H1 (cell line): ENCODE results near the gene ZFAND4. TPM values are rescaled to one million over a fixed set of nuclear protein-coding genes. Genes with fewer than 3 reads are reported as not detected.

ENCODE experiments used
- CTCF ChIA-PET: fragments of 300-600 bp; sonication (Branson Sonifier 250); formaldehyde crosslinking; loops from one replicate; lab custom pipeline; 2021; ENCODE audit not compliant: partially characterized antibody; lab: Charles Lee
- POLR2A ChIA-PET: fragments of 300-600 bp; sonication (Branson Sonifier 250); formaldehyde crosslinking; loops from one replicate; lab custom pipeline; 2021; ENCODE audit warnings: inconsistent platforms; ENCODE audit not compliant: partially characterized antibody; lab: Charles Lee
- DNase-seq, 2 experiments: peaks; one replicate each; pipeline versions ENCODE4 v3.0.0 to v3.0.0-alpha.2; 2010 to 2022; ENCODE audit warnings: low spot score in 2 of 2, low read depth in 1 of 2, mixed read lengths in 1 of 2
- FAIRE-seq: peaks from 2 replicates; lab custom pipeline; 2011; peaks lifted over from hg19 to GRCh38; lab: Jason Lieb, UNC
- H2AFZ ChIP-seq: 2 replicates; pipeline ENCODE4 v1.8.1; 2012; ENCODE audit warnings: low read length, inconsistent platforms
- H2AK5ac ChIP-seq: 2 replicates; pipeline ENCODE4 v1.6.1; 2013; ENCODE audit warnings: low read depth, low read length
- H2BK120ac ChIP-seq: replicated peaks from 2 replicates; pipeline ENCODE3; 2013; ENCODE audit warnings: low read depth, low read length, inconsistent platforms
- H2BK12ac ChIP-seq: 2 replicates; pipeline ENCODE4 v1.6.1; 2013; ENCODE audit warnings: low read depth, low read length
- H2BK15ac ChIP-seq: 2 replicates; pipeline ENCODE4 v1.6.1; 2013; ENCODE audit warnings: low read length
- H2BK20ac ChIP-seq: 2 replicates; pipeline ENCODE4 v1.6.1; 2013; ENCODE audit warnings: low read length
- H2BK5ac ChIP-seq: 2 replicates; pipeline ENCODE4 v1.6.1; 2013; ENCODE audit warnings: low read depth, low read length
- H3K14ac ChIP-seq: 2 replicates; pipeline ENCODE4 v1.6.1; 2013; ENCODE audit warnings: inconsistent platforms; ENCODE audit not compliant: insufficient read length
- H3K18ac ChIP-seq: 2 replicates; pipeline ENCODE4 v1.6.1; 2013; ENCODE audit warnings: low read length; ENCODE audit errors: extremely low read depth
- H3K23ac ChIP-seq: 2 replicates; pipeline ENCODE4 v1.6.1; 2013; ENCODE audit warnings: inconsistent platforms; ENCODE audit not compliant: insufficient read length
- H3K23me2 ChIP-seq: 2 replicates; pipeline ENCODE4 v1.6.1; 2013; ENCODE audit warnings: low read depth, low read length
- H3K27ac ChIP-seq: 2 replicates; pipeline ENCODE4 v1.6.1; 2011; ENCODE audit warnings: low read depth, low read length, inconsistent platforms
- H3K27me3 ChIP-seq, 4 experiments: replicated peaks in 1 of 4; 1 replicate in 1 of 4; 2 replicates in 3 of 4; pipeline versions ENCODE4 v1.6.1 to v1.8.1; 2011 to 2013; ENCODE audit warnings: low read length in 3 of 4, mild to moderate bottlenecking in 3 of 4, inconsistent platforms in 2 of 4, mixed read lengths in 2 of 4, moderate library complexity in 1 of 4; ENCODE audit not compliant: control insufficient read depth in 3 of 4, insufficient read depth in 3 of 4; ENCODE audit errors: extremely low read depth in 1 of 4
- H3K36me3 ChIP-seq, 4 experiments: 2 replicates each; pipeline versions ENCODE4 v1.6.1 to v1.8.1; 2011 to 2013; ENCODE audit warnings: mild to moderate bottlenecking in 4 of 4, low read length in 3 of 4, moderate library complexity in 2 of 4, control low read depth in 1 of 4, inconsistent platforms in 1 of 4; ENCODE audit not compliant: insufficient read depth in 4 of 4, control insufficient read depth in 2 of 4
- H3K4ac ChIP-seq: replicated peaks from 2 replicates; pipeline ENCODE3; 2013; ENCODE audit warnings: low read length, low read depth, mixed read lengths, inconsistent platforms; ENCODE audit not compliant: insufficient read length
- H3K4me1 ChIP-seq, 4 experiments: replicated peaks in 1 of 4; 1 replicate in 1 of 4; 2 replicates in 3 of 4; pipeline versions ENCODE4 v1.6.1 to v1.8.1; 2011 to 2013; ENCODE audit warnings: low read length in 3 of 4, inconsistent platforms in 2 of 4, mixed read lengths in 1 of 4; ENCODE audit not compliant: insufficient read depth in 4 of 4, control insufficient read depth in 3 of 4
- H3K4me2 ChIP-seq, 2 experiments: 2 replicates each; pipeline versions ENCODE4 v1.6.1 to v1.8.1; 2011 to 2013; ENCODE audit warnings: low read depth in 2 of 2, low read length in 2 of 2, control low read depth in 1 of 2, inconsistent platforms in 1 of 2, mild to moderate bottlenecking in 1 of 2; ENCODE audit not compliant: insufficient read depth in 1 of 2
- H3K4me3 ChIP-seq, 4 experiments: fragments of 200-600, 300-600 bp in 1 of 4; sonication (generic), shearing (Covaris generic), sonication (Bioruptor Twin) in 1 of 4; 2 replicates each; pipeline versions ENCODE4 v1.5.1 to v1.8.1; 2011 to 2016; ENCODE audit warnings: low read length in 4 of 4, low read depth in 3 of 4, control low read depth in 2 of 4, inconsistent platforms in 2 of 4, mild to moderate bottlenecking in 2 of 4, mixed read lengths in 1 of 4, moderate library complexity in 1 of 4; ENCODE audit not compliant: insufficient read depth in 2 of 4; ENCODE audit errors: extremely low read depth in 1 of 4
- H3K56ac ChIP-seq: replicated peaks from 2 replicates; pipeline ENCODE3; 2013; ENCODE audit warnings: low read depth, mild to moderate bottlenecking, mixed read lengths, low read length, inconsistent platforms; ENCODE audit not compliant: insufficient read length
- H3K79me1 ChIP-seq: 2 replicates; pipeline ENCODE4 v1.6.1; 2013; ENCODE audit warnings: low read depth, low read length, control low read depth
- H3K79me2 ChIP-seq, 2 experiments: 2 replicates each; pipeline versions ENCODE4 v1.6.1 to v1.8.1; 2012 to 2013; ENCODE audit warnings: low read length in 2 of 2, mild to moderate bottlenecking in 2 of 2, inconsistent platforms in 1 of 2; ENCODE audit not compliant: insufficient read depth in 2 of 2, control insufficient read depth in 1 of 2
- H3K9ac ChIP-seq, 4 experiments: replicated peaks in 1 of 4; 1 replicate in 1 of 4; 2 replicates in 3 of 4; pipeline versions ENCODE4 v1.6.1 to v1.8.1; 2011 to 2013; ENCODE audit warnings: low read depth in 3 of 4, low read length in 3 of 4, control low read depth in 2 of 4, mild to moderate bottlenecking in 2 of 4, moderate library complexity in 2 of 4, inconsistent platforms in 1 of 4; ENCODE audit errors: extremely low read depth in 1 of 4
- H3K9me3 ChIP-seq, 2 experiments: 2 replicates each; pipeline versions ENCODE4 v1.6.1 to v1.8.1; 2012 to 2013; ENCODE audit warnings: mild to moderate bottlenecking in 2 of 2, moderate library complexity in 2 of 2, control low read depth in 1 of 2, inconsistent platforms in 1 of 2, low read depth in 1 of 2, low read length in 1 of 2, mixed read lengths in 1 of 2; ENCODE audit not compliant: insufficient read depth in 2 of 2
- H4K20me1 ChIP-seq, 2 experiments: replicated peaks in 1 of 2; 2 replicates each; pipeline versions ENCODE3 to v1.8.1; 2011 to 2013; ENCODE audit warnings: inconsistent platforms in 2 of 2, low read length in 2 of 2, mild to moderate bottlenecking in 1 of 2; ENCODE audit not compliant: insufficient read depth in 2 of 2, control insufficient read depth in 1 of 2
- H4K5ac ChIP-seq: 2 replicates; pipeline ENCODE4 v1.6.1; 2013; ENCODE audit warnings: low read length, low read depth, mixed read lengths, inconsistent platforms; ENCODE audit not compliant: insufficient read length
- H4K8ac ChIP-seq: 2 replicates; pipeline ENCODE4 v1.8.0; 2013; ENCODE audit warnings: mild to moderate bottlenecking, moderate library complexity, low read length, inconsistent platforms; ENCODE audit not compliant: insufficient read depth; ENCODE audit errors: extremely low read depth
- H4K91ac ChIP-seq: replicated peaks from 2 replicates; pipeline ENCODE3; 2013; ENCODE audit warnings: low read length, mixed read lengths, inconsistent platforms; ENCODE audit not compliant: insufficient read length
- HDAC6 ChIP-seq: IDR thresholded peaks from one replicate; pipeline ENCODE4 v1.7.1; 2012; ENCODE audit warnings: low read depth, mild to moderate bottlenecking, inconsistent platforms, low read length, moderate library complexity
- WGBS, 2 experiments: shearing (Covaris generic) in 1 of 2; methylation state at CpG; one replicate each; pipeline versions ENCODE4 v1.1.6 to v1.1.7; 2013 to 2015; ENCODE audit warnings: low lambda C conversion rate in 2 of 2, mixed read lengths in 2 of 2, inconsistent platforms in 1 of 2, low coverage in 1 of 2, missing lambda C conversion rate in 1 of 2; ENCODE audit not compliant: insufficient replicate concordance in 2 of 2, insufficient coverage in 1 of 2, insufficient read length in 1 of 2; ENCODE audit errors: extremely low coverage in 1 of 2, missing lambda C conversion rate in 1 of 2; 5-methylcytosine and 5-hydroxymethylcytosine counted together
- polyA plus RNA-seq, 7 experiments: library from polyadenylated mRNA; depleted of rRNA in 3 of 7; stranded (reverse) in 5 of 7; unstranded in 2 of 7; fragments of >200 nt in 5 of 7; fragments of 200-250 nt in 2 of 7; gene quantifications; 1 replicate in 5 of 7; 2 replicates in 1 of 7; 4 replicates in 1 of 7; pipeline versions ENCODE4 v1.2.1 to v1.2.3, GENCODE V29; 2011 to 2013; ENCODE audit warnings: missing spikeins in 2 of 7, mixed read lengths in 2 of 7
- total RNA-seq: library from RNA; stranded (reverse); fragmentation: NEBNext Ultra II Directional; extraction: Animal tissue kit (Norgen Biotek cat#: 25700); gene quantifications from 2 replicates; pipeline ENCODE4 v1.2.1, GENCODE V29; 2021

The ZFAND4 gene
- total and polyA plus RNA-seq, 2 of the 8 experiments (the other 6 are each of a cell fraction or from before 2014, with no cell fraction given) = 2.8 to 17.8 TPM

DNA sequence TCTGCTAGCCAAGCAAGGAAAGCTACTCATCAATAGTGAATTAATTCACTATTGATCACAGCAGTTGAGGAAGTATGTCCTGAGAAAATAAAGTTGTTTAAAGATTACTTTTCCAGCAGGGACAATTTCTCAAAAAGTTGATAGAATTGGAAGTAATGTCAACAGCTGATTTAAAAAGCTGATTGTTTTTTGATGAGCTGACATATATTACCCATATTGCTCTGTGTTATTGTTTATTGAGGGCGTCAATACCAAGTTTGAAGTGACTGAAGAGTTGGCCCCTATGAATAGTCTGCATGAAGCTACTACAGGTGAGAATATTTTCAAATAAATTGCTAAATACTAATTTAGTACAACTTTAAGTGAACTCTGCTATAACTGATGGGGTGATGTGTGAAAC, 28.0 kb downstream of the ZFAND4 start:
- Histone ChIP-seq H4K8ac (no peak overlapping the region), H2BK15ac (no peak overlapping the region), H3K23me2 (no peaks in the 10 kb centered on the region), H4K20me1 (peaks cover 0 to 1% of the 10 kb centered on the region in 2 experiments), H4K5ac (no peak overlapping the region), H3K27me3 (no peaks in the 10 kb centered on the region), H3K4ac (no peak overlapping the region), H3K4me2 (no peak overlapping the region), H3K4me3 (no peak overlapping the region), H4K91ac (no peak overlapping the region), H3K9me3 (no peaks in the 10 kb centered on the region), H3K14ac (no peak overlapping the region), H3K18ac (no peak overlapping the region), H3K36me3 (peaks cover 0 to 14% (median 8%) of the 10 kb centered on the region in 4 experiments; a peak in 5 of 8 replicates), H3K27ac (no peak overlapping the region), H2BK120ac (no peak overlapping the region), H3K9ac (no peak overlapping the region), H2AFZ (no peak overlapping the region), H3K79me1 (no peaks in the 10 kb centered on the region), H2BK12ac (no peak overlapping the region), H2BK5ac (no peak overlapping the region), H3K79me2 (no peaks in the 10 kb centered on the region), H3K23ac (no peak overlapping the region), H3K56ac (no peak overlapping the region), H2AK5ac (no peak overlapping the region), H2BK20ac (no peak overlapping the region), H3K4me1 (no peaks in the 10 kb centered on the region)
- DNase-seq = no peak
- POLR2A ChIA-PET = no interaction called here
- FAIRE-seq = no peak
- 86% methylated on average over 1 of the region's 1 CpG; no CpG with 5 or more reads in 1 of the 2 experiments for WGBS, 2 experiments
- CTCF ChIA-PET = interaction anchor here (0.6 to 1.3 kb wide), 3 partner anchors 14 to 180 kb away, joined by 3 to 5 read pairs (median 4); no protein-coding TSS in a partner anchor
- no peak for TF ChIP-seq HDAC6
